GM15510 (cell line): ENCODE results near the gene PADI4.
A peak's percentile ranks its signal among the peaks of the same experiment; 100 is the strongest.

Source experiments
- POLR2A ChIP-seq: IDR thresholded peaks from 3 replicates; pipeline ENCODE4 v1.6.1; 2011; ENCODE audit warnings: borderline replicate concordance; ENCODE audit not compliant: insufficient read length; ENCODE audit errors: extremely low read depth

Gene PADI4

DNA sequence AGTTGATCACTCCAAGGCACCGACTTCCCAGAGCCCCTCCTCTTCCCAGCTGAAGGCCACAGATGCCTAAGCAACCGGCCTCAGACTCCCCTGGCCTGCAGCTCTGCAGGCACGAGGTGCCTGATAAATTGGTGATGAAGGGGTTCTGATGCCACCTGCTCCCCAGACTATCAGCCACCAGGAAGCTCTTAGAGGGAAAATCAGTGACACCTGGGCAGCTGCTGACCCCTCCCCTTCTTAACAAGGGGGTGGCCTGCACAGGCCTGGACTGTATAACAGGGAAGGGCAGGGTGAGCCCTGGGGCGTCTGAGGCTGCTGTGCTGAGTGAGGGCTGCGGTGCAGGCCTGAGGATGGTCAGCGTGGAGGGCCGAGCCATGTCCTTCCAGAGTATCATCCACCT lies 63.9 kb downstream of the PADI4 start, which contains the start of gene PADI6:
TSS of gene PADI6 (plus strand) at position 301 of the 400 bp plus-strand sequence. CDS start at position 351, 50 bp downstream.
- no peak for TF ChIP-seq POLR2A

DNA sequence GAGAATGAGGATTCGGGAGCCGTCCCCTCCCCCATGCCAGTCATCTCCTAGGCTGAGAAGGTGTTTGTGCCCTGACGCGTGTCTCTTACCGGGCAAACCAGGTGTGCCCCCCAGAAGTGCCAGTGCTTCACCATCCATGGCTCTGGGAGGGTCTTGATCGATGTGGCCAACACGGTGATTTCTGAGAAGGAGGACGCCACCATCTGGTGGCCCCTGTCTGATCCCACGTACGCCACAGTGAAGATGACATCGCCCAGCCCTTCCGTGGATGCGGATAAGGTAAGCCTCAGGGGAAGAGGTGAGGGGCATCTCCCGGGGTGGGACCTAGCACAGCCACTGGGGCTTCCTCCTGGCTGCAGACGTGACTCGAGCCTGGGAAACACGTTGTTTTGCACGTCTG lies 65.0 kb downstream of the PADI4 start:
- no peak for TF ChIP-seq POLR2A

DNA sequence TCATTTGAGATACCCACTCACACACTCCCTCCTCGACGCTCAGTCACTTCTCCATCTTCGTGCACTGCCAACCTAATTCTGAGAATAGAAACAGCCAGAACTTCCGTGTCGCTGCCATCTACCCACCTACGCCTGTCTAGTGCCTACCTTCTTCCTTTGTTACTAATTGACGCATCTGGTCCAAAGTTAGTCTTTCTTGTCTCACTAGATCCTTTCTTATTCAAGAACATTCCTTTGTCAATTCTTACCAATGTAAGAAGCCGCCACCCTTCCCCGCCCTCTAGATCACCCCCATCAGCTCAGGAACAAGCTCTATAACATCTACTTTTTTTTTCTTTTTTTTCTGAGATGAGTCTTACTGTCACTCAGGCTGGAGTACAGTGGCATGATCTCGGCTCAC lies 67.7 kb downstream of the PADI4 start:
- no peak for TF ChIP-seq POLR2A

DNA sequence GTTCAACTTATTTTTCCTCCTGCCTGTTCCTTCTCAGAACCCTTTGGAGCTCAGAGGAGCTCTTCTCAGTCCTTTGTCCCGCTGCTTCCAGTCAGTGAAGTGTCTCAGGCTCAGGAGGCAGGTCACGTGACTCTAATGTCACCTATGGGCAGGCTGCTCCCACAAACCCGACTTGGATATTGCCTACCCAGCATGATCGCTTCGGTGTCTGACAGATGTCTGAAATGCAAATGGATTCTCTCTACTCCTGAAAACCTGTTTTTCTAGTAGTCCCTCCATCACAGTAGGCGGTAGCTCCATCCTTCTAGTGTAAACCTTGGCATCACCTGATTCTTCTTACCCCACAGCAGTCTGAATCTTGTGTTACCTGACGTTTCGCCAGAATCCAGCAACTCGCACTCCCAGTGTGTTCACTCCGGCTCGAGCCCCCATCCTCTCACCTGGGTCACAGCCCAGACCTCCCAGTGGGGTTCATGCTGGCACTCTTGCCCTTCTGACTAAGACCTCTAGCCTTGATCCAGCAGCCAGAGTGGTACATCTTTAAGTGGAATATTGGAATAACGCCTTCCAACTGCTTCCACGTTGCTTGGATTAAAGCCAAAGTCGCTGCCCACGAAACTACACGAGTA lies 69.4 kb downstream of the PADI4 start:
- no peak for TF ChIP-seq POLR2A

DNA sequence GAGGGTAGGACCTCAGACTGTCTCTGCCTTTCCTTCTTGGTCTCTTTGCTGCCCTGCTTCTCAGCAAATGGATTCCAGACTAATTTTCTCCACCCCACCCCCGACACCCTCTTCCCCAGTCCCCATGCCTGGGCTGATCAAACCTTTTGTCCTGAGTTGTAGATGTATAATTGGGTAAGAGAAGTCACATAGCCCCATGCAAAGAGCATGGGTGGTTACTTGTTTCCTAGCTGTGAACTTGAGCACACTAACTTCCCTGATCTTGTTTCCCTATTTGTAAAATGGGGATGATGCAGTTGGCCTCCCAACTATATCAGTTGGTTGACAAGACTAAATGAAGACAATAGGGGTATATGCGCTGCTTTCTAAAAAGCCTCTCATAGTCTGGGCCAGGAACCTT lies 73.2 kb downstream of the PADI4 start:
- no peak for TF ChIP-seq POLR2A

DNA sequence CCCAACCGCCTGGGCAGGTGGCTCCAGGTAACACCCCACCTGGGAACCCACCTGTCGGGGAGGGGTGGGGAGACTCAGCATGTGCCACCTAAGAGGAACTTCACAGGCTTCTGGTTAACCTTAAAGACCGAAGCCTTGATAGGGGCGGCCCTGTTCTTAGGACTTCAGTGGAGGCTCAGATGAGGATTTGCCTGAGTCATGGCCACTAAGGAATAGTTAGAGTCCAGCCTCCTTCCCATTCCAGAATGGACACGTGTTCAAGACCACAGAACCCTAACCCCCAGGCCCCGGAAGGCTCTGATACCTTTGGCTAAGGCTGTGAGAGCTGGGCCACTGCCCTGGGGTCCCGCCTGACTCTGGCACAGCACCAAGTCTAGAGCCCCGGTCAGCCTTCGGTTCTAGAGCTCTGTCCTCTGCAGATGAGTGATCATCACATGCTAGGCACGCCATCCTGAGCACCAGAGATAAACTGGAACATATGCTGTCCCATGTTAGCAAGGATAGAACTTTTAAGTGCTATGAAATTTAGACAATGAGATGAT lies 84.3 kb downstream of the PADI4 start:
- no peak for TF ChIP-seq POLR2A

DNA sequence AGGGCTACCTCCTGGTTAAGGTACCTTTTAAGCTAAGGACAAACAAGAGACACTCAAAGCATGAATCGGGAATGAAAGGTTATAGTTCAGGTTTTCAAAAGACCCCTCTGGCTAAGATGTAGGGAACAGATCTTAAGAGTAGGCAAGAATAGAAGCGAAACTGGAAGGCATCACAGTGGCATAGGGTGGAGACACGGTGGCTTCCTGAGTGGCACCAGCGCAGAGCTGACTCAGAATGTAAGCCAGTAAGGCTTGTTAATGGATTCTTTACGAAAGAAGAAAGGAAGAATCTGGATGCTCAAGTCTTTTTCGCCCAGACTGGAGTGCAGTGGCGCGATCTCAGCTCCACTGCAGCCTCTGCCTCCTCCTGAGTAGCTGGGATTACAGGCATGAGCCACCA lies 85.2 kb downstream of the PADI4 start:
- TF ChIP-seq POLR2A: no peak

DNA sequence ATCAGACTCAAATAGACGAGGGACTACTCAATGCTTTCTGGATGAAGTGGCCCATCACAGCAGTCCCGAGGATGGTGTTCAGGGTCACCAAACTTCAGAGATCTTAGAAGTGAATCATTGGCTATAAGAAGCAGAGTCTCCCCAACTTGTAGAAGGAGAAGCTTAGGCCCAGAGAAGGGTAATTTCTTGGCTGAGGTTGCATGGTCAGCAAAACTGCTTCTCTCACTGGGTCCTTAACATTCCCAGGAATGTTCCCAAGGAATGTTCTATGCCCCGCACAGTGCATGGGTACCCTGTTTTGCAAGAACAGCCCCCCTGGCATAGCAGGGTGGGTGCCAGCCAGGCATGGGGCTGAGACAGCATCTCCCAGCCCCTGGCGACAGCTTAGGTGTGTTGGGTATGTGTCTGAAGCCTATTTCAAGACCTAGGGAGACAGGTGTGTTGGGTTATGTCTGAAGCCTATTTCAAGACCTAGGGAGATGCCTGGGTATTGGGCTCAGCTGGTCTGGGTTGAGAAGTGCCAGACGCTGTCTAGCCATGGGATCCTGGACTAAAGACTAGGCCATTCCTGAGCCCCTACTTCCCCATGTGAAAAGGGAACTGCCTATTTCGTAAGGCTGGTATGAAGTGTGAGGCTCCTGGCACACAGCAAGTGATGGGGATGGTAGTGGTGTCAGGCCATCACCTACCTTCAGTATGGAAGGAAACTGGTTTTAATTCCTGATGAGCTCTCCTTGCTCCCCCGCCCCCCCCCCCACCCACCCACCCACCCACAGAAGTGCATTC lies 90.1 kb downstream of the PADI4 start:
- TF ChIP-seq POLR2A: no peak

DNA sequence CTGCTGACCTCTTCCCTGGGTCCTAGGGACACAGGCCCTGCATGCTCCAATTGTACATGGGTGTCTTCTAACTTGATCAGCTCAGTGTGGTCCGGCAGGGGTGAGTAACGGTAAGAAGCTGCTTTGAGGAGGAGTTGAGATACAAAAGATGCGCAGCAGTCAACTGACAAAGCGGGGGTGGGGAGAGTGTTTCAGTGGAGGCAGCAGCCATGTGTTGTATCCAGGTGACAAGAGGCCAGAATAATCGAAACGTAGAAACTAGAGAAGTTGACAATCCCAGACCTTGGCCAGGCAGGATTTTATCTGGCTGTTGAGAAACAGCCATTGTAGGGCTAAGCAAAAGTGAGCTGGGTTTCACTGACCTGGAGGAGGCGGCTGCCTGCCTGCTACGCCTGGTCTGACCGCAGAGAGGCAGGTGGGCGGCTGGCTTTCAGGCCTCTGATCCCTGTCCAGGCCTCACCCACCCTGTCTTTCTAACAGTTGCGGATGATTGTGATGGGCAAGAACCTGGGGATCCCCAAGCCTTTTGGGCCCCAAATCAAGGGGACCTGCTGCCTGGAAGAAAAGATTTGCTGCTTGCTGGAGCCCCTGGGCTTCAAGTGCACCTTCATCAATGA lies 92.8 kb downstream of the PADI4 start:
- TF ChIP-seq POLR2A: no peak

DNA sequence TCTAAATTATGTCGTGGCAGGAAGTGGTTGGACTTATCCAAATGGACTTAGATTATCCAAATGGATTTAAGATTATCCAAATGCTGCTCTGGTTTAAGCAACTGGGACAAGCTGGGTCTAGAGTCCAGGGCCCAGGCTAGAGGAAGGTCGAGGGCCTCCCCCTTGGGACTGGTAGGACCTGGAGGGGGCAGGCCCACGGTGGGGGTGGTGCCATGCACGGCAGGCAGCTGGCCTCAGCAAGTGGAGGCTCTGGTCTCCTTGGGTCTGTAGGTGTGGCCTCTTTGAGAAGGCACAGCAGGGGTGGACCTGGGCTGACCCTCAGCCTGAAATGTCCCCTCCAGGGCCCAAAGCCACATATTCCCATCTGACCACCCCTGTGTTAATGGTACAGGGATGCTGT lies 93.8 kb downstream of the PADI4 start:
- no peak for TF ChIP-seq POLR2A

DNA sequence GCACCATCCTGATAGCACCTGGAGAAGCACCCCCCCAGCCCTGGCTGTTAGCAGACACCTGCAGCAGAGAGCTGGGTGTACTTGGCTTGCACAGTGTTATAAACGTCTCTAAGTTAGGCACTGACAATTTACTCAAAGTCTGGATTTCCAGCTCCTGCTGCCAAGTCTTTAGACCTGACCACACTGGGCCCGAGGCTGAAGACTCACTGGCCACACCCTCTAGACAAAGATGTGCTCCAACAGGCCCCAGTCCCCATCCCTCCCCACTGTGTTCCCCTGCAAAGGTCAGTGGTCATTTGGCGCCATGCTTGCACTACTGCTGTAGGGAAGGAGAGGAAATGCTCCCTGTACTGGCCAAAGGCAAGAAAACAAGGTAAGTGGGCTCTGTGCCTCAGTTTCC lies 95.1 kb downstream of the PADI4 start:
- TF ChIP-seq POLR2A: no peak

DNA sequence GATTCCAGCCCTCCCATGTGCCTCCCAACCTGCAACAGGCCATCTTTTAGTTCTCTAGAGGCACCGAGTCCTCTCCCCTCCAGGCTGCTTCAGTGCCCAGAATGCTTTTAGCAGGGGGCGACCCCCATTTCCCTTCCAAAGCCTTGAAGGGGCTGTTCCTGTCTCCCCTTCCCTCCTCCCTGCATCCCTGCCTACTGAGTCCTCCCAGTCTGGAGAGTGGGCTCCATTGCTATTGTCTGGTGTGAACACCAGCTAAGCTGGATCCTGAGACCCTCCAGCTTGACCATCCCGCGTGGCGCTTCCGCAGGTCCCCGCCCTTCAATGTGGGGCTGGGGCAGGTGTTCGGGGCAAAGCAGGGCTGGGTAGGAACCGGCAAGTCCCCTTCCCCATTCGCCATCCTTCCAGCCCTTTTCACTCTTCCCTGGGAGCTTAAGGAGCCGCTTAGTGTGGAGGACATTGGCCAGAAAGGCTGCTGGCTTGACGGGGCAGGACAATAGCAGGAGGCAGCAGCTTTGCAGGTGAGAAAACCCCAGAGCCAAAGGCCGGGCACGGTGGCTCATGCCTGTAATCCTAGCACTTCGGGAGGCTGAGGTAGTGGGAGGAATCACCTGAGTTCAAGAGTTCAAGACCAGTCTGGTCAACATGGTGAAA lies 96.2 kb downstream of the PADI4 start:
- no peak for TF ChIP-seq POLR2A

DNA sequence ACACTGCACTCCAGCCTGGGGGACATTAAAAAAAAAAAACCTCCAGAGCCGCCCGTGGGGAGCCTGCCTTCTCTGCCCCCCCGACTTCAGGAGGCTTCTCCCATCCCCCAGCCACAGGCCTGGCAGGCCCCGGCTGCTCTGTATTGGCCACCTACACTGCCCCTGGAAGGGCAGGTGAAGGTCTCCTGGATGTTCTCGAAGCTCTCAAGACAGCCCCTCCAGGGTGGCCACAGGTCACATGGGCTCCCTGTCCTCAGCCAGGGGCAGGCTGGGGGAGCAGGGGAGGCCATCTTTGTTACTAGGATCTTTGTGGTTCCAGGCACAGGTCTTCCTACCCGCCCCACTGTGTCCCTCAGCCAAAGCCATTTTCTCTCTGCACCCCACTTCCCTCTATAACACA lies 96.8 kb downstream of the PADI4 start:
- TF ChIP-seq POLR2A: no peak

DNA sequence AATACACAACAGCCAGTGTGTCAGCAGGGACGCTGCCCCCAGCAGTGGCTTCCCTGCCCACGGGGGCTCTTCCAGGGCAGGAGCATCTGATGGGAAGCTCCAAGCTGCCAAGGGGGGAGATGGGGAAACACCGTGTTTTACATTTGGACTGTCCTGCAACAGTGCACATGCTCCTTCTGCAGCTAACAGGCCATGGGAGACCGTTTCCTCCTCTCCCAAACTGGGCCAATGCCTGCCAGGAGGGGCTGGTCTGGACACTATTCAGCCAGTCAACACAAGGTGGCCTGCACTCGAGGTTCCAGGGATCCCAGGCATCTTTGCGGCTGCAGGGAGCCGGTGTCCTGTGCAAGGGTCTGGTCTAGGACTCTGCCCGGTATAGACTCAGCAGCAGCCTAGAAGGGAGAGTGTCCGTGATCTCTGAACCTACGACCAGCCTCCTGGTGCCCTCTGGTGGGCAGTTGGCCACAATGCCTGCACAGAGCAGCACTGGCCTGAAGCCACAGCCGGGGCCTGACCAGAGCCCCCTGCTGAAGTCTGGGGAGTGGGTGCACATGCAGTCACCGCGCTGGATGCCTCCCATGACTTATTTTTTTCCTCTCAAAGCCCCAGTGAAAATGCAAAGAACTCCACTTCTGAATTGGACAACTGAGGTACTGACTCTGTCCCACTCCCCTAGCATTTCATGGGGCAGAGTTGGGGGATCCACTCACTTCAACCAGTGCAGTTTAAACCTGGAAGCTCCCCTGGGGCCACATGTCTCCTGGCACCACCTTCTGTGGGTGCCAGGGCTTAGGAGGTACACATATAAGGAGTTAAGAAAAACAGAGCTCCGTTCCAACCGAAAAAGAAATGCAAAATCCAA lies 98.1 kb downstream of the PADI4 start:
- peak; percentile 23 for TF ChIP-seq POLR2A
